Stimulated activated effector memory CD8-positive, alpha-beta T cell treated with anti-CD3 and anti-CD28 coated beads, Interleukin-12 subunit alpha, Interleukin-12 subunit beta, amount 100 ng/mL, for 72 hours (primary cell): ENCODE results near the gene LRRTM4.
"Not testable (repeated sequence)": the region's sequence is repeated elsewhere in the genome, so short reads cannot be mapped to it uniquely, and the experiment has no call there.

Experiments used
- ATAC-seq: fragments of 150-1000 bp; cut with Tn5 transposase; 2 replicates; pipeline ENCODE4 v1.10.0; 2021
- DNase-seq, 2 donors: peaks; one replicate each; pipeline ENCODE4 v3.0.0; 2021 to 2022; ENCODE audit warnings: low spot score in 2 of 2
- H3K27ac Mint-ChIP-seq: one replicate; pipeline ENCODE4 v1.8.0; 2022; ENCODE audit warnings: mild to moderate bottlenecking, mixed read lengths
- H3K36me3 Mint-ChIP-seq: one replicate; pipeline ENCODE4 v1.8.0; 2022; ENCODE audit warnings: mild to moderate bottlenecking, mixed read lengths
- H3K4me1 Mint-ChIP-seq: one replicate; pipeline ENCODE4 v1.8.0; 2022; ENCODE audit warnings: mixed read lengths
- H3K4me3 Mint-ChIP-seq: one replicate; pipeline ENCODE4 v1.8.0; 2022; ENCODE audit warnings: mild to moderate bottlenecking, mixed read lengths
- H3K9me3 Mint-ChIP-seq: one replicate; pipeline ENCODE4 v1.8.0; 2022; ENCODE audit warnings: mixed read lengths

Gene LRRTM4

GRCh38 chr2:76748581-76749296, 773.4 kb downstream of the LRRTM4 start:
- no peaks in the 10 kb centered on the region for H3K4me1 Mint-ChIP-seq
- no peaks in the 10 kb centered on the region for H3K36me3 Mint-ChIP-seq
- ATAC-seq (no peak), DNase-seq (no peak)
- H3K4me3 Mint-ChIP-seq = no peak overlapping the region
- peaks cover 14% of the 10 kb centered on the region for H3K9me3 Mint-ChIP-seq
- H3K27ac Mint-ChIP-seq = no peak overlapping the region

- no peaks in the 10 kb centered on the region for H3K4me1 Mint-ChIP-seq
- H3K9me3 Mint-ChIP-seq = peaks cover 19% of the 10 kb centered on the region
- DNase-seq (no peak), ATAC-seq (no peak)
- no peak overlapping the region for H3K27ac Mint-ChIP-seq
- no peak overlapping the region for H3K4me3 Mint-ChIP-seq
- H3K36me3 Mint-ChIP-seq = no peaks in the 10 kb centered on the region
These were observed 776.6 kb downstream of the LRRTM4 start for GRCh38 chr2:76745605-76746004.

DNA sequence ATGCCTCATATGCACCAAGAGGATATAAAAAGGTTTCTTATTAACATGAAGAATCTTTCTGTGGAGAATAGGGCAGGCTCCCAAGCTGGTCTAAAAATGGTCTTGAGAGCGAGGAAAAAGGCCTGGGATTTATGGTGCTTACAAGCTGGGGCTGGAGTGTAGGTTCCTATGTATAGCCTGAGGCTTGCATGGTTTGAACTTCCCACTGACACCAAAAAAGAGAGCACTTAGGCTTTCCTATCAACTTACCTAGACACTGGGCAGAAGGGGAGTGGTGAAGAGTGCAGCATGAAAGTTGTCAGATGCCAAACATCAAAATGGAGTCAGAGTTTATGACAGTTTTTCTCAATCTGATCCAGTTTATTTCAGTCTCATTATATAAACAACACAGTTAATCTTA, 784.6 kb downstream of the LRRTM4 start:
- Mint-ChIP-seq H3K9me3 (peaks cover 13% of the 10 kb centered on the region), H3K4me1 (no peaks in the 10 kb centered on the region), H3K4me3 (no peak overlapping the region), H3K27ac (no peak overlapping the region), H3K36me3 (no peaks in the 10 kb centered on the region)
- ATAC-seq (no peak), DNase-seq (no peak)

GRCh38 chr2:76733736-76734135, 788.4 kb downstream of the LRRTM4 start:
- no peaks in the 10 kb centered on the region for H3K9me3 Mint-ChIP-seq

DNA sequence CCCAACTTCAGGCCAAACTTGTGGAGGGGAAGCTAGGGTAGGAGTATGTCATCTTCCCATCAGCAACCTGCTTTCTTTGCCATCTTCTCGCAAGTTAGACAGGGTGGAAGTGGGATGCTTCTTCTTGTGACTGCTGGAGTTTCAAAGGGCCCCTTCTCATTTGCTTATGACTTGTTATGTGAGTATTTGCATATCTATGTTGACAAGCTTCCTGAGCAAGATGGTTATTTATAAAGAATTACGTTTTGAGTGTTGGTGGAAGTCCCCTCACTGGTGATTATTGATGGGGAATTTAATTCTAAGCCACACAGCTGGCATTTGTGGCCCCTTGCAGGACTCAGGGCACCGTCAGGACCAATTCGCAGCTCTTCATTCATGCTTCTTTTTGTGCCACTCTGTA, 791.0 kb downstream of the LRRTM4 start:
- Mint-ChIP-seq H3K9me3 (peaks cover 4% of the 10 kb centered on the region), H3K27ac (no peak overlapping the region), H3K4me1 (no peaks in the 10 kb centered on the region), H3K36me3 (no peaks in the 10 kb centered on the region), H3K4me3 (no peak overlapping the region)
- DNase-seq (no peak), ATAC-seq (no peak)

More at GRCh38 chr2:76733736-76734135, 788.4 kb downstream of the LRRTM4 start:
- DNase-seq = no peak
- no peaks in the 10 kb centered on the region for H3K4me1 Mint-ChIP-seq
- no peak overlapping the region for H3K4me3 Mint-ChIP-seq
- ATAC-seq = no peak
- no peak overlapping the region for H3K27ac Mint-ChIP-seq
- no peaks in the 10 kb centered on the region for H3K36me3 Mint-ChIP-seq

DNA sequence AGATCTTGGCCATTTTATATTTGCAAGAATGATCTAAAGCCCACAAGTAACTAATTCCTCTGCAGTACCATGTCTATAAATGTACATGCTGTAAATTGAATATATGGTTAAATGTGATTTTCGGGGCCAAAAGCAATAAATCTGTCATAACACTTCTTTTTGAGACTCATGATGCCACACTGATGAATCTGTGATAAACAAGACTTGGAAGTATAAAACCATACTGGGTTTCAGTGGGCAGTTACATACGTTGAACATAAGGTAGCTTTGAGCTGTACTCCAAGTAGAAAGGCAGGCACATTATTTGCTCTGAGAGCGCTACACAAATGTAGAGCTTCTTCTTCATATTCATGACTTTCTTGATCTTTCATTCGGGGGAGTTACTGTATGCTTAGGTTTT, 792.2 kb downstream of the LRRTM4 start:
- Mint-ChIP-seq H3K36me3 (no peaks in the 10 kb centered on the region), H3K4me3 (no peak overlapping the region), H3K27ac (no peak overlapping the region), H3K4me1 (no peaks in the 10 kb centered on the region), H3K9me3 (peaks cover 7% of the 10 kb centered on the region)
- ATAC-seq (no peak), DNase-seq (no peak)

DNA sequence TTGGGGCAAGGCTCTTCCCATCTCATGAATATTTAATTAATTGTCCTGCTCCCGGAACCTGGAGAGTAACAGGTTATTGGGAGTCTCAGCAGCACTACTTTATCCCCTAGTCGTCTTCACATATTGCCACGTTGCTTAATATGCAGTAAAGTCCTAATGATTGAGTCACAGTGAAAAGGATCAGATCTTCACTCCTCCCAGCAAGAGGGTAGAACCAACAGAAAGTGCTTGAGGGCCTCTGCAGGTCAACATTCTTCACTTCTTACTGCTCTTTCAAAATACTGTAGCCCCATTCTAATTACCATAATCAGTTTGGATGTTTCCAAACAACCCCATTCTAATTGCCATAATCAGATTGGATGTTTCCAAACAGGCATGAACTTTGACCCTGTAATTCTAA, 801.0 kb downstream of the LRRTM4 start:
- ATAC-seq = no peak
- DNase-seq = no peak
- Mint-ChIP-seq H3K4me1 (no peaks in the 10 kb centered on the region), H3K9me3 (peaks cover 12% of the 10 kb centered on the region), H3K36me3 (no peaks in the 10 kb centered on the region), H3K4me3 (no peak overlapping the region), H3K27ac (no peak overlapping the region)

- Mint-ChIP-seq H3K4me3 (no peak overlapping the region), H3K27ac (no peak overlapping the region)
These were observed 808.9 kb downstream of the LRRTM4 start for GRCh38 chr2:76713312-76713711.

GRCh38 chr2:76711490-76711889, 810.7 kb downstream of the LRRTM4 start:
- ATAC-seq = no peak
- H3K9me3 Mint-ChIP-seq = peaks cover 21% of the 10 kb centered on the region
- H3K4me3 Mint-ChIP-seq = no peak overlapping the region
- no peaks in the 10 kb centered on the region for H3K4me1 Mint-ChIP-seq
- H3K27ac Mint-ChIP-seq = no peak overlapping the region
- H3K36me3 Mint-ChIP-seq = no peaks in the 10 kb centered on the region
- DNase-seq = no peak

More at GRCh38 chr2:76713312-76713711, 808.9 kb downstream of the LRRTM4 start:
- Mint-ChIP-seq H3K9me3 (peaks cover 17% of the 10 kb centered on the region), H3K4me1 (no peaks in the 10 kb centered on the region), H3K36me3 (no peaks in the 10 kb centered on the region)
- DNase-seq = no peak
- ATAC-seq = no peak

DNA sequence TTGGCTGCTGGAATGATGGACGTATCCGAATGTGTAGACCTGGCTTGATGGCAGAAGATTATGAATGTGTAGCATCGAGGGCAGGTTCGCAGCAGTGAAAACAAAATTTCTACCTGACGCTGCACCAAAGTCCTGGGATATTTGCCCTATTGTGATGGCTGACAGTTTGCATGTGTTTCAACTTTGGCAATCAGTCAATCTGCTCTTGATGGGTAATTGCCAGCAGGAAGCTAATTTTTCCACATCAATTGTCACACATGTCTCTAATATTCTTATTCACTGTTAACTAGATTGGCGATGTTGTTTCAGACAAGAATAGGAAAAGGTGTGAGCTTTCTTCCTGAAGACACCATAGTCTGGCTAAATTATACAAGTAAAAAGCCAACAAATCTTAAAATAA, 821.3 kb downstream of the LRRTM4 start:
- Mint-ChIP-seq H3K36me3 (no peaks in the 10 kb centered on the region), H3K4me1 (no peaks in the 10 kb centered on the region), H3K27ac (no peak overlapping the region), H3K9me3 (peaks cover 16% of the 10 kb centered on the region), H3K4me3 (no peak overlapping the region)
- DNase-seq (no peak), ATAC-seq (no peak)

GRCh38 chr2:76697998-76698713, 824.0 kb downstream of the LRRTM4 start:
- ATAC-seq = not testable (repeated sequence)

More at GRCh38 chr2:76697998-76698713, 824.0 kb downstream of the LRRTM4 start:
- H3K9me3 Mint-ChIP-seq = peaks cover 22% of the 10 kb centered on the region
- H3K36me3 Mint-ChIP-seq, H3K4me1 Mint-ChIP-seq, DNase-seq, H3K27ac Mint-ChIP-seq, H3K4me3 Mint-ChIP-seq: not testable (repeated sequence)
